T-cell (primary cell): Measurements from ENCODE around the gene CTNNB1. TPM values are rescaled to one million over a fixed set of nuclear protein-coding genes. Genes with fewer than 3 reads are reported as not detected.

Experiments
- ATAC-seq, 4 experiments: fragments of 200-7000 bp in 3 of 4; fragments of 150-1000 bp in 1 of 4; cut with Tn5 transposase; replicated peaks in 1 of 4; 1 replicate in 3 of 4; 2 replicates in 1 of 4; pipeline ENCODE4 v1.10.0; 2021; ENCODE audit warnings: moderate library complexity in 3 of 4, mild to moderate bottlenecking in 2 of 4, moderate number of reproducible peaks in 1 of 4
- CTCF ChIA-PET, 2 donors: fragments of 300-600 bp; sonication (Branson Sonifier 250); formaldehyde crosslinking; loops; one replicate each; lab custom pipeline; 2022; ENCODE audit warnings: antibody characterized with exemption in 2 of 2; lab: Charles Lee
- POLR2A ChIA-PET, 2 donors: fragments of 300-600 bp; sonication (Branson Sonifier 250); formaldehyde crosslinking; loops; one replicate each; lab custom pipeline; 2022; ENCODE audit warnings: antibody characterized with exemption in 2 of 2; lab: Charles Lee
- DNase-seq, 35 experiments: peaks; one replicate each; pipeline versions ENCODE4 v3.0.0 to v3.0.0-alpha.2; 2013 to 2023
- H3K27ac ChIP-seq: one replicate; pipeline ENCODE4 v1.5.1; 2013; ENCODE audit warnings: low read length
- H3K27me3 ChIP-seq, 2 experiments: replicated peaks in 1 of 2; 1 replicate in 1 of 2; 2 replicates in 1 of 2; pipeline versions ENCODE4 v1.6.1 to v1.7.0; 2013; ENCODE audit warnings: low read length in 1 of 2, mixed read lengths in 1 of 2; ENCODE audit not compliant: control insufficient read depth in 2 of 2, insufficient read depth in 2 of 2; ENCODE audit errors: extremely low read depth in 1 of 2
- H3K36me3 ChIP-seq, 2 donors: 1 replicate in 1 of 2; 2 replicates in 1 of 2; pipeline versions ENCODE4 v1.6.1 to v1.7.0; 2013; ENCODE audit warnings: low read length in 1 of 2; ENCODE audit not compliant: control insufficient read depth in 2 of 2, insufficient read depth in 1 of 2; ENCODE audit errors: extremely low read depth in 1 of 2
- H3K4me1 ChIP-seq, 2 experiments: 1 replicate in 1 of 2; 2 replicates in 1 of 2; pipeline versions ENCODE4 v1.6.1 to v1.7.0; 2013; ENCODE audit warnings: low read length in 2 of 2, mixed read lengths in 1 of 2; ENCODE audit not compliant: insufficient read depth in 2 of 2, control insufficient read depth in 1 of 2; ENCODE audit errors: extremely low read depth in 1 of 2
- H3K4me3 ChIP-seq, 2 donors: 1 replicate in 1 of 2; 2 replicates in 1 of 2; pipeline versions ENCODE4 v1.5.1 to v1.7.0; 2013; ENCODE audit warnings: mild to moderate bottlenecking in 2 of 2, low read length in 1 of 2, moderate library complexity in 1 of 2; ENCODE audit not compliant: control insufficient read depth in 1 of 2; ENCODE audit errors: extremely low read depth in 1 of 2
- H3K9me3 ChIP-seq: 2 replicates; pipeline ENCODE4 v1.7.0; 2013
- H3K27ac Mint-ChIP-seq, 2 donors: one replicate each; pipeline ENCODE4 v1.8.0; 2020 to 2021; ENCODE audit warnings: mild to moderate bottlenecking in 2 of 2, mixed read lengths in 2 of 2
- H3K27me3 Mint-ChIP-seq, 2 donors: one replicate each; pipeline ENCODE4 v1.8.0; 2021 to 2022; ENCODE audit warnings: mixed read lengths in 2 of 2
- H3K36me3 Mint-ChIP-seq: one replicate; pipeline ENCODE4 v1.8.0; 2021; ENCODE audit warnings: mixed read lengths
- H3K4me1 Mint-ChIP-seq, 3 donors: one replicate each; pipeline ENCODE4 v1.8.0; 2020 to 2022; ENCODE audit warnings: mixed read lengths in 3 of 3, mild to moderate bottlenecking in 1 of 3
- H3K4me3 Mint-ChIP-seq, 3 donors: one replicate each; pipeline ENCODE4 v1.8.0; 2020 to 2022; ENCODE audit warnings: mild to moderate bottlenecking in 3 of 3, mixed read lengths in 3 of 3, moderate library complexity in 3 of 3
- H3K9me3 Mint-ChIP-seq, 3 donors: one replicate each; pipeline ENCODE4 v1.8.0; 2020 to 2022; ENCODE audit warnings: mixed read lengths in 3 of 3
- WGBS: methylation state at CpG from one replicate; pipeline ENCODE4 v1.1.5; 2013; ENCODE audit warnings: missing lambda C conversion rate; ENCODE audit not compliant: insufficient coverage; 5-methylcytosine and 5-hydroxymethylcytosine counted together
- total RNA-seq, 35 experiments: library from RNA in 6 of 35; stranded (reverse) in 6 of 35; fragments of 120-200 nt in 1 of 35; gene quantifications; one replicate each; pipeline versions ENCODE4 v1.2.1 to v1.2.4 and lab custom pipeline; 2013 to 2026

The CTNNB1 gene
- total RNA-seq, 5 donors from 2014 or later (not counting 1 experiment from before 2014, with no cell fraction given), result 147 to 180 (median 173) TPM

DNA sequence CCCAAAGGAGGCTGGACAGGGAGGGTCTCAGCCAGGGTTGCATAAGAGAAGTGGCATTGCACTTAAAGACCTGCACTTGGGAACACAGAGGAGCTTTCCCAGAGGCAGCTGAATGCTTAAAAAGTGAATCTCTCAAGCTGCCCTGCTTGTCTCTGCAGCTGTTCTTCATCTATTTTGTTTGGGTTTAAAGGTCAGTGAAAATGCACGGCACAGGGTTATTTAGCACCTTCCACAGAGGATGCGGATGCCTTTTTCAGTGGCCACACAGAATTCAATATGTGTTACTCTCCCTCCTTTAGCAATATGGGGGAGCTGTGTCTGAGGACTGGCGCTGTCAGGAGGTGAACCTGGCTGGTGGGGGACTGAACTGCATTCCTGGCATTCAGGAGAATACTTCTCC lies 22.7 kb upstream of the CTNNB1 start:
- Histone ChIP-seq H3K4me3 (no peak overlapping the region), H3K27ac (no peak overlapping the region), H3K36me3 (no peaks in the 10 kb centered on the region), H3K27me3 (peaks cover 0 to 3% of the 10 kb centered on the region in 2 experiments), H3K4me1 (no peaks in the 10 kb centered on the region), H3K9me3 (no peaks in the 10 kb centered on the region)
- WGBS, result no CpG with 5 or more reads among the region's 3 CpGs
- ChIA-PET CTCF (interaction anchor here in 1 of 2 donors (0.6 kb wide), 1 partner anchor 1834 kb away, joined by 3 read pairs; no protein-coding TSS in a partner anchor), POLR2A (interaction anchor here in 1 of 2 donors (0.6 kb wide), 1 partner anchor 39 kb away, joined by 3 read pairs; no protein-coding TSS in a partner anchor)
- H3K4me3 Mint-ChIP-seq, result no peak overlapping the region
- H3K36me3 Mint-ChIP-seq, result no peaks in the 10 kb centered on the region
- H3K9me3 Mint-ChIP-seq, result no peaks in the 10 kb centered on the region
- H3K4me1 Mint-ChIP-seq, result no peaks in the 10 kb centered on the region
- ATAC-seq, result no peak
- peaks cover 5 to 11% of the 10 kb centered on the region in 2 donors for H3K27me3 Mint-ChIP-seq
- no peak overlapping the region for H3K27ac Mint-ChIP-seq
- DNase-seq, result no peak

DNA sequence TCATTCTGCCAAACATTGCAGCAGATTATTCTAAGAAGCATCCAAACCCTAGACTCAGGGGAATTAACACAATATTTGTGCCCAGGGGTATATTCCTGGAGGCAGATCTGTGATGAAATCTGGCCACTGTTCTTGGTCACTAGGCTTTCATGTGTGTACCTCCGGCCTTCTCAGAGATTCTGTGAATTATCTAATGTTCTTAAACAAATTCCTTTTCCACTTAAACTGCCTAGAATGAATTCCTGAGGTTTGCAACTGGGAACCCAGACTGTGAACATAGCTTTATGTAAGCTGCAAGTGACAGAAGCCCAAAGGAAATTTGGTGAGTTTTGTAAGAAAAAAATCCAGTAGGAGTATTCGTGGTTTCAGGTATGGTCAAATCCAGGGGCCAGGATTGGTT lies 20.7 kb upstream of the CTNNB1 start:
- H3K4me1 Mint-ChIP-seq, result no peaks in the 10 kb centered on the region
- POLR2A ChIA-PET, result no interaction called here
- no peaks in the 10 kb centered on the region for H3K36me3 Mint-ChIP-seq
- Histone ChIP-seq H3K9me3 (no peaks in the 10 kb centered on the region), H3K27ac (no peak overlapping the region), H3K4me1 (no peaks in the 10 kb centered on the region), H3K27me3 (peaks cover 0 to 9% of the 10 kb centered on the region in 2 experiments), H3K4me3 (no peak overlapping the region), H3K36me3 (no peaks in the 10 kb centered on the region)
- H3K4me3 Mint-ChIP-seq, result no peak overlapping the region
- WGBS, result no CpG with 5 or more reads among the region's 2 CpGs
- DNase-seq (no peak), ATAC-seq (no peak)
- H3K9me3 Mint-ChIP-seq, result no peaks in the 10 kb centered on the region
- peaks cover 5 to 16% of the 10 kb centered on the region in 2 donors for H3K27me3 Mint-ChIP-seq
- H3K27ac Mint-ChIP-seq, result no peak overlapping the region
- CTCF ChIA-PET, result interaction anchor here in 1 of 2 donors (0.7 kb wide), 1 partner anchor 37 kb away, joined by 3 read pairs; no protein-coding TSS in a partner anchor

GRCh38 chr3:41180396-41180795 lies 18.9 kb upstream of the CTNNB1 start:
- Mint-ChIP-seq H3K27me3 (peaks cover 8 to 20% of the 10 kb centered on the region in 2 donors), H3K36me3 (no peaks in the 10 kb centered on the region), H3K4me1 (no peaks in the 10 kb centered on the region), H3K27ac (no peak overlapping the region), H3K4me3 (no peak overlapping the region), H3K9me3 (no peaks in the 10 kb centered on the region)
- ATAC-seq, result no peak
- Histone ChIP-seq H3K27me3 (peaks cover 0 to 9% of the 10 kb centered on the region in 2 experiments), H3K36me3 (no peaks in the 10 kb centered on the region), H3K27ac (no peak overlapping the region), H3K4me1 (no peaks in the 10 kb centered on the region), H3K9me3 (no peaks in the 10 kb centered on the region), H3K4me3 (no peak overlapping the region)
- no CpG with 5 or more reads among the region's 2 CpGs for WGBS
- ChIA-PET CTCF (interaction anchor here in 1 of 2 donors (0.5 kb wide), 1 partner anchor 541 kb away, joined by 7 read pairs; no protein-coding TSS in a partner anchor), POLR2A (no interaction called here)
- no peak for DNase-seq

DNA sequence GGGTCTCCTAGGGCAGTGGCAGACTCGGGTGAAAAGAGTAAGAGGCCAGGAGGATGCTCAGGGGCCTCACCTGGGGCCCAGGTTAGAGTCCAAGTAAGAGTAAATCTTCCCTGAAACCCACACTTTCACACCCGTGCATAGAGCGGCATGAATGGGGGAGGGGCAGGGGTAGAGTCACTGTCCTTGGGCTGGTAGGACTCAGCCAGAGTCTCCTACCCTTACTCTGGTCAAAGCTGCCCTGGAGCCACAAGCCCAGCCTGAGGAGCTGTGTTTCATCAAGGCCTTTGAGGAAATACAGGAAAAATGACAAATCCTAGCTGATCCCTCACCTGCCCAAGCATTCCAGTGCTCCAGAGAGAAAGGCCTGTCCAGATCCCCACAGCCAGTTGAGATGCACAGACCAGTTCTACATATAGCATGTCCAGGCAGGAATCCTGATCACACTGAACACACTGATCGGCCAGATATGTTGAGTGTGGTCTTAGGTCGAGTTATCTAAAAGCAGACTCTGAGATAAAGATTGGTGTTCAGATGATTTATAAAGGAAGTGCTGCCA lies 16.7 kb upstream of the CTNNB1 start:
- DNase-seq, result no peak
- Histone ChIP-seq H3K36me3 (no peaks in the 10 kb centered on the region), H3K27me3 (peaks cover 0 to 9% of the 10 kb centered on the region in 2 experiments), H3K4me1 (no peaks in the 10 kb centered on the region), H3K27ac (no peak overlapping the region), H3K9me3 (no peaks in the 10 kb centered on the region), H3K4me3 (no peak overlapping the region)
- H3K4me1 Mint-ChIP-seq, result no peaks in the 10 kb centered on the region
- ATAC-seq, result no peak
- 60% methylated on average over 2 of the region's 5 CpGs for WGBS
- peaks cover 8 to 21% of the 10 kb centered on the region in 2 donors for H3K27me3 Mint-ChIP-seq
- no peak overlapping the region for H3K27ac Mint-ChIP-seq
- no peaks in the 10 kb centered on the region for H3K9me3 Mint-ChIP-seq
- ChIA-PET CTCF (no interaction called here), POLR2A (no interaction called here)
- H3K36me3 Mint-ChIP-seq, result no peaks in the 10 kb centered on the region
- H3K4me3 Mint-ChIP-seq, result no peak overlapping the region

GRCh38 chr3:41184394-41184793 lies 14.9 kb upstream of the CTNNB1 start:
- no peak overlapping the region for H3K4me3 Mint-ChIP-seq

DNA sequence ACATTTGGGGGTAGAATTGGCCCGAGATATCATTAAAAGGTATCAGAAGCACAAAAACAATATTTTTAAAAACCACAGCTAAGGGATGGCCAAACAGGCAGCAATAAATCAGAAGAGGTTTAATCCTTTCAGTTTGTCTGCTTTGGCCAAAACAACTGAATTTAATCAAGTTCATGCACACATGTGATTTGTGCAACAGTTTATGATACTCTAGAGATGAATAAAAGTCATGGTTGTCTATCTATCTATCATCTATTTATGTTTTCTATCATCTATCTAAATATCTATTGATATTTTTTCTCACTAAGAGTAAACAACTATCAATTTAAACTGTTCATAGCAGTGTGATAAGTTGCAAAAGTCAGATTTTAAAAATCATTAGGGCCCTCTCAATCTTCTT lies 13.0 kb upstream of the CTNNB1 start:
- WGBS, result no CpG with 5 or more reads among the region's 1 CpG
- no peaks in the 10 kb centered on the region for H3K9me3 Mint-ChIP-seq
- no peak overlapping the region for H3K4me3 ChIP-seq
- no peaks in the 10 kb centered on the region for H3K9me3 ChIP-seq
- peaks cover 0 to 6% of the 10 kb centered on the region in 2 experiments for H3K27me3 ChIP-seq
- H3K4me1 ChIP-seq, result no peaks in the 10 kb centered on the region
- H3K36me3 Mint-ChIP-seq, result no peaks in the 10 kb centered on the region
- H3K27ac ChIP-seq, result no peak overlapping the region
- no peak for ATAC-seq
- H3K27me3 Mint-ChIP-seq, result peaks cover 4 to 17% of the 10 kb centered on the region in 2 donors
- no peak overlapping the region for H3K4me3 Mint-ChIP-seq
- H3K27ac Mint-ChIP-seq, result no peak overlapping the region
- POLR2A ChIA-PET, result no interaction called here
- H3K36me3 ChIP-seq, result no peaks in the 10 kb centered on the region
- H3K4me1 Mint-ChIP-seq, result peaks cover 0 to 5% (median 4%) of the 10 kb centered on the region in 3 donors
- no peak for DNase-seq
- CTCF ChIA-PET, result no interaction called here

More at GRCh38 chr3:41184394-41184793, 14.9 kb upstream of the CTNNB1 start:
- Histone ChIP-seq H3K4me1 (no peaks in the 10 kb centered on the region), H3K9me3 (no peaks in the 10 kb centered on the region), H3K4me3 (no peak overlapping the region), H3K27me3 (peaks cover 0 to 9% of the 10 kb centered on the region in 2 experiments), H3K27ac (no peak overlapping the region), H3K36me3 (no peaks in the 10 kb centered on the region)
- peaks cover 8 to 24% of the 10 kb centered on the region in 2 donors for H3K27me3 Mint-ChIP-seq
- DNase-seq, result no peak
- no peak overlapping the region for H3K27ac Mint-ChIP-seq
- H3K36me3 Mint-ChIP-seq, result no peaks in the 10 kb centered on the region
- WGBS, result no CpG with 5 or more reads among the region's 1 CpG
- ChIA-PET CTCF (no interaction called here), POLR2A (no interaction called here)
- H3K4me1 Mint-ChIP-seq, result peaks cover 0 to under 1% (median 0%) of the 10 kb centered on the region in 3 donors
- no peak for ATAC-seq
- H3K9me3 Mint-ChIP-seq, result no peaks in the 10 kb centered on the region
